ENCODE measurements around the gene JAKMIP1.

DNA sequence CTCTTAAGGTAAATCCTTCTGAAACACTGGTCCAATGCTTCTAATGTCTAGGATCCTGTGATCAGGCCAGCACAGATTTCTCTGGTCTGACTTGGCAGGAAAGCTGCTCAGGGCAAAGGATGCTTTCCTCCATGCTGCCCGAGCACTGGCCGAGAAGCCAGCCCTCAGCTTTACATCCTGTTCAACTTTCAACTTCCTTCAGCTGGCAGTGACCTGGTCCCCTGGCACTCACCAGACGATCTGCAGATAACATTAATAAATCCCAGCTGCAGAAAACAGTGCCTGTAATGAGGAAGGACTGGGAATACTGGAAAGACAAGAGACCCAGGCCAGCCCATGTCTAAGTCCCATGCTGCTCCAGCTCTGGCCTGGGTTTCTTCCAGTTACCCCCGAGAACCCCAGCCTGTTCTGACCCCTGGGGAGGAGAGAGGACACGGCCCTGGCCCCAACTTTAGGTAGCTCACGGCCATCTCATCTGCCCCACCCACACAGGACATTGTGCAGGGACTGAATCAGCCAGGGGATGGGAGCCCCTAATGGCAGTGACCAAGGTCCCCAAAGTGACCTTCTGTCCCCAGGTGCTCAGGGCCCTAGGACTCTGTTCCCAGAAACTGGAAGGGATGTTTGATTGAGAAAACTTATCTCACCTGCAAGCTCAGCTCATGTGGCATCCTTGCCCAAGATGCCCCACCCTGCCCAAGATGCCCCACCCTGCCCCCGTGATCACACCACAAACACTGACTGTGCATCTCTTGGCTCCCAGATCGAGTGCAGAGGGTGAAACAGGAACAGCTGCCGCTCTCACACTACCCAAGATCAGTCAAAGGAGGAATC, 28.0 kb downstream of the JAKMIP1 start:
- no peak for TF ChIP-seq EZH2 (IDR thresholded peaks at IDR 0.05; ENCODE audit: low read depth)
- TF ChIP-seq, protein P1, sequence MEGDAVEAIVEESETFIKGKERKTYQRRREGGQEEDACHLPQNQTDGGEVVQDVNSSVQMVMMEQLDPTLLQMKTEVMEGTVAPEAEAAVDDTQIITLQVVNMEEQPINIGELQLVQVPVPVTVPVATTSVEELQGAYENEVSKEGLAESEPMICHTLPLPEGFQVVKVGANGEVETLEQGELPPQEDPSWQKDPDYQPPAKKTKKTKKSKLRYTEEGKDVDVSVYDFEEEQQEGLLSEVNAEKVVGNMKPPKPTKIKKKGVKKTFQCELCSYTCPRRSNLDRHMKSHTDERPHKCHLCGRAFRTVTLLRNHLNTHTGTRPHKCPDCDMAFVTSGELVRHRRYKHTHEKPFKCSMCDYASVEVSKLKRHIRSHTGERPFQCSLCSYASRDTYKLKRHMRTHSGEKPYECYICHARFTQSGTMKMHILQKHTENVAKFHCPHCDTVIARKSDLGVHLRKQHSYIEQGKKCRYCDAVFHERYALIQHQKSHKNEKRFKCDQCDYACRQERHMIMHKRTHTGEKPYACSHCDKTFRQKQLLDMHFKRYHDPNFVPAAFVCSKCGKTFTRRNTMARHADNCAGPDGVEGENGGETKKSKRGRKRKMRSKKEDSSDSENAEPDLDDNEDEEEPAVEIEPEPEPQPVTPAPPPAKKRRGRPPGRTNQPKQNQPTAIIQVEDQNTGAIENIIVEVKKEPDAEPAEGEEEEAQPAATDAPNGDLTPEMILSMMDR (conservative IDR thresholded peaks at IDR 0.05): no peak

All from PC-9 (cell line).